Kidney epithelial cell (primary cell): Measurements from ENCODE around the gene BAD. TPM values are rescaled to one million over a fixed set of nuclear protein-coding genes. Genes with fewer than 3 reads are reported as not detected.

Source experiments
- DNase-seq: peaks from one replicate; pipeline ENCODE4 v3.0.0-alpha.2; 2010; ENCODE audit warnings: low read depth
- H3K27me3 ChIP-seq: 2 replicates; pipeline ENCODE4 v1.6.0; 2011; ENCODE audit warnings: low read length; ENCODE audit not compliant: control insufficient read depth, insufficient read depth
- H3K36me3 ChIP-seq: 2 replicates; pipeline ENCODE4 v1.5.1; 2011; ENCODE audit warnings: low read length; ENCODE audit not compliant: control insufficient read depth, insufficient read depth
- H3K4me3 ChIP-seq: 2 replicates; pipeline ENCODE4 v1.5.1; 2011; ENCODE audit warnings: low read depth, mild to moderate bottlenecking, control low read depth, low read length
- total RNA-seq: library from RNA; depleted of rRNA; stranded (reverse); fragments of >200 nt; gene quantifications from 2 replicates; pipeline ENCODE4 v1.2.3, GENCODE V29; 2015
- TF ChIP-seq, protein P1 (sequence below): IDR thresholded peaks from 2 replicates; pipeline ENCODE4 v1.5.1; 2011; ENCODE audit warnings: mild to moderate bottlenecking, moderate library complexity, low read length, control low read depth, inconsistent platforms; ENCODE audit not compliant: insufficient read depth, poor library complexity, severe bottlenecking

BAD gene
- total RNA-seq, 1 donor from 2014 or later, result 118 TPM

DNA sequence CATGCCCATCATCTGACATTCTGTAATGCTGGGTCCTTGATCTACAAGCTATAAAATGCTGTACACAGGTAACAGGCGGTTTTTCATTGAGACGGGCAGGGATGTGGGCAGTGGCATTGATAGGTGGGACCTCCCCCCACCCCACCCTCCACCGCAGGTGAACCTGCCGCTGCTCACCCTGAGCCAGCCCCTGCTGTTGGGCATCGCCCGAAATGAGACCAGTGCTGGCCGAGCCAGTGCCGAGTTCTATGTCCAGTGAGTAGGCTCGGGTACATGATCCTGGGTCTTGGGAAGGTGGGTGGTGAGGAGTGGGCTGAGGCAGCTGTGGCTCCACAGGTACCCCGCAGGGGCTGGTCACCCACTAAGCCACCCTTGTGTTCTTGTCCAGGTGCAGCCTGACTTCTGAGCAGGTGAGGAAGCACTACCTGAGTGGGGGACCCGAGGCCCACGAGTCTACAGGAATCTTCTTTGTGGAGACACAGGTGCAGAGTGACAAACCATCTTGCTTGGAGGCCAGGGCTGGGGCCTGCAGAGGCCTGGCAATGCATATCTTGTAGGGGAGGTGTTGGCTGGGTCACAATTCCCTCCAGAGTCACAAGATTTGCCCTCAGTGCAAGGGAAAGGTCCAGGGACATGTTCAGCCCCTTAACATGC is 55.2 kb downstream of the BAD start:
- H3K4me3 ChIP-seq, result no peak overlapping the region
- peaks cover 1% of the 10 kb centered on the region for H3K36me3 ChIP-seq
- no peaks in the 10 kb centered on the region for H3K27me3 ChIP-seq
- DNase-seq, result no peak
- TF ChIP-seq, protein P1, sequence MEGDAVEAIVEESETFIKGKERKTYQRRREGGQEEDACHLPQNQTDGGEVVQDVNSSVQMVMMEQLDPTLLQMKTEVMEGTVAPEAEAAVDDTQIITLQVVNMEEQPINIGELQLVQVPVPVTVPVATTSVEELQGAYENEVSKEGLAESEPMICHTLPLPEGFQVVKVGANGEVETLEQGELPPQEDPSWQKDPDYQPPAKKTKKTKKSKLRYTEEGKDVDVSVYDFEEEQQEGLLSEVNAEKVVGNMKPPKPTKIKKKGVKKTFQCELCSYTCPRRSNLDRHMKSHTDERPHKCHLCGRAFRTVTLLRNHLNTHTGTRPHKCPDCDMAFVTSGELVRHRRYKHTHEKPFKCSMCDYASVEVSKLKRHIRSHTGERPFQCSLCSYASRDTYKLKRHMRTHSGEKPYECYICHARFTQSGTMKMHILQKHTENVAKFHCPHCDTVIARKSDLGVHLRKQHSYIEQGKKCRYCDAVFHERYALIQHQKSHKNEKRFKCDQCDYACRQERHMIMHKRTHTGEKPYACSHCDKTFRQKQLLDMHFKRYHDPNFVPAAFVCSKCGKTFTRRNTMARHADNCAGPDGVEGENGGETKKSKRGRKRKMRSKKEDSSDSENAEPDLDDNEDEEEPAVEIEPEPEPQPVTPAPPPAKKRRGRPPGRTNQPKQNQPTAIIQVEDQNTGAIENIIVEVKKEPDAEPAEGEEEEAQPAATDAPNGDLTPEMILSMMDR, result no peak

- TF ChIP-seq, protein P1, result no peak
- DNase-seq, result no peak
- Histone ChIP-seq H3K27me3 (no peaks in the 10 kb centered on the region), H3K4me3 (no peak overlapping the region), H3K36me3 (peaks cover 1% of the 10 kb centered on the region)
These were observed 57.0 kb downstream of the BAD start for GRCh38 chr11:64227405-64227956.

DNA sequence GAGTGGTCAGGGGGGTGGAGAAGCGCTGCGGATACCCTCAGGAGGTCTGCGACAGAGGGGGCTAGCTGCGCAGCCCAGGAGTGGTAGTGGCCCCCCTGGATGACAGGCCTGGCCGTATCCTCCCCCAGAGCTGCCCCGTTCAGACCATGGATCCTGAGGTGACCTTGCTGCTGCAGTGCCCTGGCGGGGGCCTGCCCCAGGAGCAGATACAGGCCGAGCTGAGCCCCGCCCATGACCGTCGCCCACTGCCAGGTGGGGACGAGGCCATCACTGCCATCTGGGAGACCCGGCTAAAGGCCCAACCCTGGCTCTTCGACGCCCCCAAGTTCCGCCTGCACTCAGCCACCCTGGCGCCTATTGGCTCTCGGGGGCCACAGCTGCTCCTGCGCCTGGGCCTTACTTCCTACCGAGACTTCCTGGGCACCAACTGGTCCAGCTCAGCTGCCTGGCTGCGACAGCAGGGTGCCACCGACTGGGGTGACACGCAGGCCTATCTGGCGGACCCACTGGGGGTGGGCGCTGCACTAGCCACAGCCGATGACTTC is 57.9 kb downstream of the BAD start:
- DNase-seq, result no peak
- peak overlapping the region; percentile 93 for H3K4me3 ChIP-seq
- TF ChIP-seq, protein P1, result no peak
- H3K27me3 ChIP-seq, result no peaks in the 10 kb centered on the region
- H3K36me3 ChIP-seq, result peaks cover 1% of the 10 kb centered on the region

DNA sequence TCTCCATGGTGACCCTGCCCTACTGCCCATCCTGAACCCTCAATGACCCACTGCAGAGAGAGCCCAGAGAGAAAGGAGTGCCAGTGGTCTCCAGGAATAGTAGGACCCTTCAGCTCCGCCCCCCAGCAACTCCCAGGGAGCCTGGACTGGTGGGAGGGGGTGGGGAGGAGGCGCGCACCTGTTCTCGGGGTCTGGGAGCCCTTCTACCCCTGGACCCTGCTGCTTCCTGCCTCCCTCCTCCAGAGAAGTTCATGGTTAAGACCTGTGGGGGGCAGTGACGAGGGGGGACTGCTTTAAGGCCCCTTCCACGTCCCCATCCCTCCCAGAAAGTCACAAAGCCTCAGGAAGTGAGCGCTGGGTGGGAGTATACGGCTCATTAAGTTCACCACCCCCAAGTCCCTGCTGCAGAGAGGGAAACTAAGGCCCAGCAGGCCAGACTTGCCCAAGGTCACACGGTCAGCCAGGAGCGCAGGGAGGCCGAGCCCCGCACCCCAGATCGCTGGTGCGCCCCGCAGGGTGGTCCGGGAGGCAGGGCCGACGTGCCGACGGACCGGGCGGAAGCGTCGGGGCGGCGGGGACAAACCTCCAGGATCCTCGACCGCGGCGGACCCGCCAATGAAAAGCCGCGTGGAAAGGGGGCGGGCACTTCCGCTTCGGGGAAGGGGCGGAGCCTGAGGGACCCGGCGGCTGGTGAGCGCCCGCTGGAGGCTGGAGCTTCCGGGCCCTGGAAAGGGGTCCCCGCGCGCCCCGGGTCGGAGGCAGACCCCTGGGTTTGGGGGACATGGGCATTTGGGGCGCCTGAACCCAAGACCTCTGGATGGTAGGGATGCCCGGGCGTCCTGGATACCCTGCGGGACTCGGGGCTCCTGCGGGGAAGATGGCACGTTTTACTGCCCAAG is 58.6 kb downstream of the BAD start, which contains the start of the genes NUDT22 and TRPT1:
NUDT22 (plus strand) TSS at position 667 of the 899 bp plus-strand sequence. CDS start 379 bp downstream, outside the sequence.
TRPT1 (minus strand) TSS at position 579 of the 899 bp plus-strand sequence; CDS start at position 253, 326 bp downstream.
- DNase-seq, result no peak
- Histone ChIP-seq H3K27me3 (no peaks in the 10 kb centered on the region), H3K36me3 (peaks cover 1% of the 10 kb centered on the region), H3K4me3 (peak within 1 kb of the TSS; percentile 93)
- TF ChIP-seq, protein P1, result peak; percentile 43

DNA sequence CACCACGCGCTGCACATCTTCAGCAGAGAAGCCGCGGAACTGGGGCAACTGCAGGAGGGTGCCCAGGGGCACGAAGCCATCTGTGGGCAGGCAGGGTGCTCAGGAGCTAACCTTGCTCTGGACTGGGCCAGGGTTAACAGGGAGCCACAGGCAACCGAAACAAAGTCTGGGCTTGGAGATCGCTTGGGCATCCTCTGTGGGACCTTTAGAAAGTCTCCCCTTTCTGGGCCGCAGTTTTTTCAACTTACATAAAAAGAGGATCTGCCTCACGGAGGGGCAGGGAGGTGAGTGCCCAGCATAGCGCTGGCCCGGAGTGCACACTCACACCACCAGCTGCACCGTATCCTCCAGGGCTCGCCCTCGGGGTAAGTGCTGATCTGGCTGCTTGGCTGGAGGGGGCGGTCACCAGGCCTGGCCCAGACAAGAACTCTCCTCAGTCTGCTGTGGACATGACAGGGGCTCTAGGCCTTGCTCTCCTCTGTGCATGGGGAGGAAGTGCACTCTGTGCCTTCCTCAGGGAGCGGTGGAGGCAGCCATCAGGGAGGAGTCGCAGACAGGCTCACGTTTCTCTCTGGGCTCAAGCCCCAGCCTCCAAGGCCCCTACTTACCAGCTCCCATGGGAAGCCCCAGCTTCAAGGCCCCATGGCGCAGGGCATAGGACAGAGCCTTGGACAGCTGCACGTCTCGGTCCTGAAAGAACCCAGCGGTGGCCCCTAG is 59.4 kb downstream of the BAD start:
- Histone ChIP-seq H3K4me3 (peak overlapping the region; percentile 93), H3K27me3 (no peaks in the 10 kb centered on the region), H3K36me3 (peaks cover 1% of the 10 kb centered on the region)
- DNase-seq, result no peak
- TF ChIP-seq, protein P1, result no peak
